OCI-LY3 (cell line): ENCODE data around the gene PCP4L1.

Source experiments
- H2AFZ ChIP-seq: fragments of 200-600, 300-600 bp; shearing (Covaris generic); 2 replicates; pipeline ENCODE4 v1.6.0; 2014; ENCODE audit warnings: antibody characterized with exemption, low read depth, low read length
- H3K27ac ChIP-seq: fragments of 200-600, 300-600 bp; sonication (generic); 2 replicates; pipeline ENCODE4 v1.5.1; 2014; ENCODE audit warnings: mild to moderate bottlenecking, low read length, moderate library complexity, mixed read lengths
- H3K27me3 ChIP-seq: fragments of 200-600, 300-600 bp; sonication (generic); 2 replicates; pipeline ENCODE4 v1.6.1; 2014; ENCODE audit warnings: low read depth, low read length, mixed read lengths
- H3K36me3 ChIP-seq: fragments of 200-600, 300-600 bp; sonication (generic); replicated peaks from 2 replicates; pipeline ENCODE3; 2014; ENCODE audit warnings: low read depth, low read length, mixed read lengths
- H3K4me1 ChIP-seq: fragments of 300-600, 200-600 bp; sonication (generic); 2 replicates; pipeline ENCODE4 v1.6.1; 2014; ENCODE audit warnings: low read length, mixed read lengths
- H3K4me2 ChIP-seq: fragments of 200-600, 300-600 bp; sonication (generic); 2 replicates; pipeline ENCODE4 v1.6.1; 2014; ENCODE audit warnings: low read length, mixed read lengths
- H3K4me3 ChIP-seq: fragments of 300-600, 200-600 bp; sonication (generic); 2 replicates; pipeline ENCODE4 v1.5.1; 2014; ENCODE audit warnings: antibody characterized with exemption, mild to moderate bottlenecking, low read length, moderate library complexity
- H3K79me2 ChIP-seq: fragments of 300-600, 200-600 bp; shearing (Covaris generic); 2 replicates; pipeline ENCODE4 v1.6.1; 2014; ENCODE audit warnings: mild to moderate bottlenecking, low read length, mixed read lengths
- H3K9ac ChIP-seq: fragments of 300-600, 200-600 bp; shearing (Covaris generic); 2 replicates; pipeline ENCODE4 v1.6.0; 2014; ENCODE audit warnings: mild to moderate bottlenecking, low read length, moderate library complexity
- H3K9me3 ChIP-seq: fragments of 200-600, 300-600 bp; shearing (Covaris generic); 2 replicates; pipeline ENCODE4 v1.6.1; 2014; ENCODE audit warnings: low read length, mixed read lengths; ENCODE audit not compliant: insufficient read depth
- H4K20me1 ChIP-seq: fragments of 200-600, 300-600 bp; sonication (generic); 2 replicates; pipeline ENCODE4 v1.6.1; 2016; ENCODE audit warnings: low read length, mixed read lengths; ENCODE audit not compliant: insufficient read depth
- EZH2phosphoT487 ChIP-seq: fragments of 200-600 bp; shearing (Covaris generic); IDR thresholded peaks from 2 replicates; pipeline ENCODE4 v1.6.1; 2018; ENCODE audit warnings: antibody characterized with exemption, mixed run types, low read depth
- TF ChIP-seq, protein P1 (sequence below): fragments of 200-600, 300-600 bp; sonication (generic); IDR thresholded peaks from 2 replicates; pipeline ENCODE4 v1.5.1; 2014; ENCODE audit warnings: antibody characterized with exemption, low read length, low read depth

The PCP4L1 gene

DNA sequence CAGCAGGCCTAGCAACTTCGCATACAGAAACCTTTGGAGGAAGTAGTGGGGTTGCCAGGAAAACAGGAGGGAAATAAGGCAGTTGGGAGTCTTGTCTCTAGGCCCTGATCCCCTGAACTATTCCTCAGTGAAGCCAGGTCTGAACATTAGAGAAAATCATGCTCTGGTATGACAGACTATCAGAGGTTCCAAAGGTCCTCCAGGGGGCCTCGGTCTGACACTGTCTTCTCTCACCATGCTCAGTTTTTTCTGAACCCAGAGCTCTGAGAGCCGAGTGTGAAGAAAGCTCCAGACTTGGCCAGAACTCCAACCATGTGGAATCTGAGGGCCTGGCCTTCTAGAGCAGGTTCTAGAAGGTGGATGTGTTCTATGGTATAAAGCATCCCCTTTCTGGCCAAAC is 28.6 kb upstream of the PCP4L1 start:
- peaks cover 7% of the 10 kb centered on the region for H3K36me3 ChIP-seq
- H2AFZ ChIP-seq, result no peak overlapping the region
- no peak overlapping the region for H3K9ac ChIP-seq
- peaks cover 21% of the 10 kb centered on the region for H3K4me1 ChIP-seq
- no peaks in the 10 kb centered on the region for H3K27me3 ChIP-seq
- H3K27ac ChIP-seq, result no peak overlapping the region
- H3K4me2 ChIP-seq, result no peak overlapping the region
- TF ChIP-seq EZH2phosphoT487, result no peak
- TF ChIP-seq, protein P1, sequence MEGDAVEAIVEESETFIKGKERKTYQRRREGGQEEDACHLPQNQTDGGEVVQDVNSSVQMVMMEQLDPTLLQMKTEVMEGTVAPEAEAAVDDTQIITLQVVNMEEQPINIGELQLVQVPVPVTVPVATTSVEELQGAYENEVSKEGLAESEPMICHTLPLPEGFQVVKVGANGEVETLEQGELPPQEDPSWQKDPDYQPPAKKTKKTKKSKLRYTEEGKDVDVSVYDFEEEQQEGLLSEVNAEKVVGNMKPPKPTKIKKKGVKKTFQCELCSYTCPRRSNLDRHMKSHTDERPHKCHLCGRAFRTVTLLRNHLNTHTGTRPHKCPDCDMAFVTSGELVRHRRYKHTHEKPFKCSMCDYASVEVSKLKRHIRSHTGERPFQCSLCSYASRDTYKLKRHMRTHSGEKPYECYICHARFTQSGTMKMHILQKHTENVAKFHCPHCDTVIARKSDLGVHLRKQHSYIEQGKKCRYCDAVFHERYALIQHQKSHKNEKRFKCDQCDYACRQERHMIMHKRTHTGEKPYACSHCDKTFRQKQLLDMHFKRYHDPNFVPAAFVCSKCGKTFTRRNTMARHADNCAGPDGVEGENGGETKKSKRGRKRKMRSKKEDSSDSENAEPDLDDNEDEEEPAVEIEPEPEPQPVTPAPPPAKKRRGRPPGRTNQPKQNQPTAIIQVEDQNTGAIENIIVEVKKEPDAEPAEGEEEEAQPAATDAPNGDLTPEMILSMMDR, result peak; percentile 27
- no peaks in the 10 kb centered on the region for H4K20me1 ChIP-seq
- H3K79me2 ChIP-seq, result peaks cover 6% of the 10 kb centered on the region; the same call in 1 of the 2 replicates
- no peaks in the 10 kb centered on the region for H3K9me3 ChIP-seq
- H3K4me3 ChIP-seq, result no peak overlapping the region

DNA sequence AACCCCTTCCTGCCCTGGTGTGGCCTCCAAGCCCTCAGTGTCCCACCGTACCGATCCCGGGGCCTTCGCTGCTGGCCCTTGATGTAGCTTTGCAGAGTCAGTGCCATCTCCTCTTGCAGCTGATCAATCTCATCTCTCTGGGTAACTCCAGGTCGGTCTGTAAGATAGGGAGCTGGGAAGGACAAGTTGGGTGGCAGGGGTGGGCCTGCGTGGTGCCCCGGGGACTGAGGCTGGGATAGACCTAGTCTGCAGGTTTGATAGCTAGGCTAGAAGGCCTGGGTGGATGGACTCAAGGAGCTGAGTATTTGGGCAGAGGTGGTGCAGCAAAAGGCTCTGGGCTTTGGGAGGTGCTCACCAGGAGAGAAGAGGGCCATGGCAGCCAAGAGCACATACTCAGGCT is 27.8 kb upstream of the PCP4L1 start:
- H3K9ac ChIP-seq, result no peak overlapping the region
- peaks cover 3% of the 10 kb centered on the region; the same call in 1 of the 2 replicates for H3K27me3 ChIP-seq
- no peak overlapping the region for H3K27ac ChIP-seq
- H4K20me1 ChIP-seq, result no peaks in the 10 kb centered on the region
- H3K36me3 ChIP-seq, result peaks cover 7% of the 10 kb centered on the region
- H2AFZ ChIP-seq, result no peak overlapping the region
- no peak overlapping the region for H3K4me2 ChIP-seq
- H3K4me1 ChIP-seq, result peaks cover 15% of the 10 kb centered on the region
- H3K4me3 ChIP-seq, result no peak overlapping the region
- H3K9me3 ChIP-seq, result no peaks in the 10 kb centered on the region
- TF ChIP-seq, protein P1, result no peak
- no peak for TF ChIP-seq EZH2phosphoT487
- H3K79me2 ChIP-seq, result peaks cover 6% of the 10 kb centered on the region; the same call in 1 of the 2 replicates

DNA sequence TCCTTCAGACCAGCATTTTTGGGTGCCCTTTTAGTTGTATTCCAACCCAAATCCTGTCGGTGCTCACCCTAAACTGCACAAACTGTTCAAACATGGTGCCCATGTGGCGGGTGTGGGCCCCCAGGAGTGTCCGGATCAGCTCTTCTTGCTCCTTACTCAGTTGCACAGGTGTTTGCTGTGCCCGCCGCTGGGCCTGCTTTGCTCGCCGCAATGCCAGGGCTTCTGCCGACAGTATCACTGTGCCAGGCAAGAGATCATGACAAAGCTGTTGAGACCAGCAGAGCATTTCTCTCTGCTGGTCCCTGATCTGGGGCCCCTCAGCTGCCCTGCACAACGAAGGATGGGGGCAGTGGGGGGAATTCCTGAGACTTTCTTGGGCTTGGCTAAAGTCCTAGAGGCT is 25.4 kb upstream of the PCP4L1 start:
- no peaks in the 10 kb centered on the region for H4K20me1 ChIP-seq
- no peaks in the 10 kb centered on the region for H3K9me3 ChIP-seq
- no peak overlapping the region for H3K4me3 ChIP-seq
- H3K79me2 ChIP-seq, result no peaks in the 10 kb centered on the region
- no peak overlapping the region for H3K4me2 ChIP-seq
- H3K36me3 ChIP-seq, result peaks cover 7% of the 10 kb centered on the region
- H3K4me1 ChIP-seq, result no peaks in the 10 kb centered on the region
- no peak overlapping the region for H3K27ac ChIP-seq
- TF ChIP-seq, protein P1, result no peak
- no peak for TF ChIP-seq EZH2phosphoT487
- no peak overlapping the region for H3K9ac ChIP-seq
- H2AFZ ChIP-seq, result no peak overlapping the region
- H3K27me3 ChIP-seq, result peaks cover 8% of the 10 kb centered on the region; the same call in 1 of the 2 replicates

DNA sequence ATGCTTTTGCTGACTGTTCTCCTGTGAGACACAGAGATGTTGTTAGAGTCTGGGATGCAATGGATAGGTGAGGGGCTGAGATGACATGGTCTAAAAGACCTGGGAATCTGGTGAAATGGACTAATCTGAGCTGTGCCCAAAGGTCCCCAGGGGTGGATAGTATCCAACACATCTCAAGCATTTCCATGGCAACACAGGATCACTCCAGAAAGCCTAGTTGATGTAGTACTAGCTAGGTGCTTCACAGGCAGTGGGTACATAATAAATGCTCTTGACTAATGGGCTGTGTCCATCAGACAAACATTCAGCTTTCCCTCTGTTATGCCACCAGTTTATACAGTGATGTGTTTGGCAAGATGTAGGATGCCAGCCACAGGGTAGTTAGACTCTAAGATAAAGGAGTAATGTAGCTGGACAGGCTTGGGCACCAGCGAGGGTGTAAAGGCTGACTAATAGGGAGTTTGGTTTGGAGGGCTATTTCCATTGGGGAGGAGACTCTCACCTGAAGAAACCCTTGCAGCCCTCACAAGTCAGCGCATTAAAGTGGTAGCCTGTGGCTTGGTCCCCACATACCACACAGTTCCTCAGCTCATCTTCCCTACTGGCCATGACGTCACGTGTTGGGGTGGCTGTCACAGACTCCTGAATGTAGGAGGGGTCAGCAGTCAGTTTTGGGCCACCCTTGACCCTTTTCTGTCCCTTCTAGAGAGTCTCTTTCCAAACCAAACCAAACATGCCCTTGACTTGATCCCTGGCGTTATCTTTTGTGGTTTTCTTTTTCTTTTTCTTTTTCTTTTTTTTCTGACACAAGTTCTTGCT is 22.4 kb upstream of the PCP4L1 start:
- Histone ChIP-seq H3K4me2 (no peak overlapping the region), H3K4me1 (no peaks in the 10 kb centered on the region), H3K27ac (no peak overlapping the region), H2AFZ (no peak overlapping the region), H3K27me3 (peaks cover 8% of the 10 kb centered on the region; the same call in 1 of the 2 replicates), H3K36me3 (no peaks in the 10 kb centered on the region), H3K4me3 (no peak overlapping the region), H3K9ac (no peak overlapping the region), H3K9me3 (no peaks in the 10 kb centered on the region), H4K20me1 (no peaks in the 10 kb centered on the region), H3K79me2 (no peaks in the 10 kb centered on the region)
- TF ChIP-seq, protein P1, result no peak
- no peak for TF ChIP-seq EZH2phosphoT487
